OCI-LY1 (cell line): Measurements from ENCODE around the gene GNG7.
"Not testable (repeated sequence)": the region's sequence is repeated elsewhere in the genome, so short reads cannot be mapped to it uniquely, and the experiment has no call there.

Experiments
- CTCF ChIP-seq: fragments of 200-600 bp; sonication (generic), shearing (Covaris generic); IDR thresholded peaks from 2 replicates; pipeline ENCODE4 v1.5.1; 2017; ENCODE audit warnings: mild to moderate bottlenecking, antibody characterized with exemption, low read length, moderate library complexity, mixed read lengths
- EZH2 ChIP-seq: fragments of 200-600 bp; sonication (generic), shearing (Covaris generic); IDR thresholded peaks from 2 replicates; pipeline ENCODE4 v1.8.0; 2017; ENCODE audit warnings: borderline replicate concordance, mixed run types, mild to moderate bottlenecking, antibody characterized with exemption, low read length, moderate library complexity, mixed read lengths

- TF ChIP-seq CTCF, EZH2: not testable (repeated sequence)
Measured at GRCh38 chr19:2713170-2713569, 10.7 kb upstream of the GNG7 start.
